Measurements from ENCODE around the gene SHB. TPM values are rescaled to one million over a fixed set of nuclear protein-coding genes. Genes with fewer than 3 reads are reported as not detected.
A peak's percentile ranks its signal among the peaks of the same experiment; 100 is the strongest.

Gene SHB
- total RNA-seq, 1 experiment from 2014 or later = 12.2 TPM

DNA sequence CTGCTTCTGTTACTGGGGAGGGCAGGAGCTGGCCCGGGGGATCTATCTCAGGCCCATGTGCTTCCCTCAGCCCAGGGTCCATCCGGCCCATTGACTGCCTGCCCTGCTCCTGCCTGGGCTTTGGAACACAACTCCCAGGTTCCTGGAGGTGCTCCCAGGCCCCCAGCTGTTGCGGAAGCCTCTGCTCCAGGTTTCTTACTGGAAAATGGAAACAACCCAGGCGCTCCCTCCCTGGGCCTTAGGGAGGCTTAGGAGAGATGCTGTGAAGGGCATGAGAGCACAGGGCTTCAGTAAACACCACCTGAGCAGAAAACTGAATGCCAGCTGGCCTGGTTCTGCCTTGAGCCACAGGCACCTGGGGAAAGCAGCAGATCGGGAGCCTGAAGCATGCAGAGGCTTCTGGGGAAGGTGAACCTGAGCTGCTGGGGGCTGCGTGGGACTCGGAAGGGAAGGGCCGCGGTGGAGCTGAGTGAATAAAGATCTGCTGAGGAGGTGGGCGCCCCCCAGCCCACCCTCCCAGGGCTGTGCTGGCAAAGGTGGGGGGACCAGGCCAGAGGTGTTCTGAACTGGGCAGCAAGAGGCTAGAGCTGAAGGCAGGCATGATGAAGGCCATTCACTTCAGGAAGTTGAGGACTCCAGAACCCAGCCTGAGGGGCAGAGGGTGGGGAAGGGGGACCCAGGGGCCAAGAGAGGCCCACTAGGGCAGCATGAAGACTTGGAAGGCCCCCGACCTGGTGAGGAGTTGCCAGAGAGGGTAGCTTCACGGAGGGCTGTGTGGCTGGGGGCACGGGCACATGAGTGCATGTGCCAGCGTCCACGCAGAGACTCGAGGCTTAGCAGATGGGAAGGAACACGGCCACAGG, 64.8 kb downstream of the SHB start (continued):
- TF ChIP-seq FOXP4 (CRISPR knock-in tag; IDR thresholded peaks at IDR 0.05) = no peak
- TF ChIP-seq JUN (CRISPR knock-in tag; IDR thresholded peaks at IDR 0.05) = no peak
- no peak for TF ChIP-seq MXD4 (CRISPR knock-in tag; IDR thresholded peaks at IDR 0.05; ENCODE audit: borderline replicate concordance)
- no peak for TF ChIP-seq ZSCAN18 (CRISPR knock-in tag; IDR thresholded peaks at IDR 0.05)
- no peak for TF ChIP-seq NR2C2 (CRISPR knock-in tag; IDR thresholded peaks at IDR 0.05)
- TF ChIP-seq GTF2I (CRISPR knock-in tag; conservative IDR thresholded peaks at IDR 0.05) = no peak
- TF ChIP-seq ELF4 (CRISPR knock-in tag; IDR thresholded peaks at IDR 0.05; ENCODE audit: low read depth) = no peak
- TF ChIP-seq JAZF1 (CRISPR knock-in tag; IDR thresholded peaks at IDR 0.05) = no peak
- TF ChIP-seq, protein P1, sequence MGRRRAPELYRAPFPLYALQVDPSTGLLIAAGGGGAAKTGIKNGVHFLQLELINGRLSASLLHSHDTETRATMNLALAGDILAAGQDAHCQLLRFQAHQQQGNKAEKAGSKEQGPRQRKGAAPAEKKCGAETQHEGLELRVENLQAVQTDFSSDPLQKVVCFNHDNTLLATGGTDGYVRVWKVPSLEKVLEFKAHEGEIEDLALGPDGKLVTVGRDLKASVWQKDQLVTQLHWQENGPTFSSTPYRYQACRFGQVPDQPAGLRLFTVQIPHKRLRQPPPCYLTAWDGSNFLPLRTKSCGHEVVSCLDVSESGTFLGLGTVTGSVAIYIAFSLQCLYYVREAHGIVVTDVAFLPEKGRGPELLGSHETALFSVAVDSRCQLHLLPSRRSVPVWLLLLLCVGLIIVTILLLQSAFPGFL (CRISPR knock-in tag; IDR thresholded peaks at IDR 0.05; ENCODE audit: borderline replicate concordance) = no peak
- TF ChIP-seq MYBL2 (CRISPR knock-in tag; IDR thresholded peaks at IDR 0.05) = no peak
- no peak for TF ChIP-seq ZNF425 (CRISPR knock-in tag; conservative IDR thresholded peaks at IDR 0.05)
- TF ChIP-seq E2F4 (CRISPR knock-in tag; IDR thresholded peaks at IDR 0.05; ENCODE audit: borderline replicate concordance, low read depth) = no peak

- ATAC-seq (no peak), DNase-seq (ENCODE audit: low spot score) (no peak)
- ChIA-PET POLR2A (no interaction called here), CTCF (interaction anchor here (1.1 kb wide), 1 partner anchor 90 kb away, joined by 4 read pairs; no protein-coding TSS in a partner anchor)
- no peaks in the 10 kb centered on the region for H3K27me3 Mint-ChIP-seq (ENCODE audit: low read depth)
- H3K4me1 Mint-ChIP-seq = peaks cover 39% of the 10 kb centered on the region
- no peak for TF ChIP-seq GABPB1 (CRISPR knock-in tag; IDR thresholded peaks at IDR 0.05)
- H3K36me3 Mint-ChIP-seq = no peaks in the 10 kb centered on the region
- no peaks in the 10 kb centered on the region for H3K9me3 Mint-ChIP-seq
- H3K4me3 Mint-ChIP-seq = no peak overlapping the region
- H3K27ac Mint-ChIP-seq = peak overlapping the region; percentile 58
Observed at GRCh38 chr9:38003230-38003629, 65.8 kb downstream of the SHB start.

DNA sequence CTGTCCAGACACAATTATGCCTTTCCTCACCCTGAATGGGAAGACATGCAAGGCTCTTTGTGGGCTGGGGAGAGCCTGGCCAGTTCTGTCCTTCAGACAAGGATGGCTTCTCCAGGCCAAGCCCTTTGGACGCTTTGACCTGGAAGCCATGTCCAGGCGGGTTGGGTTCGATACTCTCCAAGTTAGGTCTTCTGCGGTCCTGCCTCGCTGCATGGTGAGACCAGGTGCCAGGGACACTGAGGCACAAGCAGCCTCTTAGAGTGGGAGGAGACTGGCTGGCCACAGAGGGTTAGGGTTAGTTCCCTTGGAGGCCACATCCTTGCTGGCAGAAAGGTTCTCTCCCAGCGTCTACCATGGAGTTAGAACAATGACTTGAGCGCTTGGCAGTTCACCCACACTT, 67.6 kb downstream of the SHB start:
- no peaks in the 10 kb centered on the region for H3K36me3 Mint-ChIP-seq
- DNase-seq (ENCODE audit: low spot score) (no peak), ATAC-seq (no peak)
- ChIA-PET CTCF (no interaction called here), POLR2A (no interaction called here)
- H3K27me3 Mint-ChIP-seq (ENCODE audit: low read depth) = no peaks in the 10 kb centered on the region
- no peak overlapping the region for H3K4me3 Mint-ChIP-seq
- no peaks in the 10 kb centered on the region for H3K9me3 Mint-ChIP-seq
- peaks cover 21% of the 10 kb centered on the region for H3K4me1 Mint-ChIP-seq
- TF ChIP-seq ERG (CRISPR knock-in tag; IDR thresholded peaks at IDR 0.05) = no peak
- TF ChIP-seq ATF3 (CRISPR knock-in tag; conservative IDR thresholded peaks at IDR 0.05) = no peak
- TF ChIP-seq SMAD4 (CRISPR knock-in tag; IDR thresholded peaks at IDR 0.05) = no peak
- no peak for TF ChIP-seq CREM (CRISPR knock-in tag; IDR thresholded peaks at IDR 0.05)
- no peak for TF ChIP-seq SP1 (CRISPR knock-in tag; conservative IDR thresholded peaks at IDR 0.05)
- TF ChIP-seq, protein P2, sequence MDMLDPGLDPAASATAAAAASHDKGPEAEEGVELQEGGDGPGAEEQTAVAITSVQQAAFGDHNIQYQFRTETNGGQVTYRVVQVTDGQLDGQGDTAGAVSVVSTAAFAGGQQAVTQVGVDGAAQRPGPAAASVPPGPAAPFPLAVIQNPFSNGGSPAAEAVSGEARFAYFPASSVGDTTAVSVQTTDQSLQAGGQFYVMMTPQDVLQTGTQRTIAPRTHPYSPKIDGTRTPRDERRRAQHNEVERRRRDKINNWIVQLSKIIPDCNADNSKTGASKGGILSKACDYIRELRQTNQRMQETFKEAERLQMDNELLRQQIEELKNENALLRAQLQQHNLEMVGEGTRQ (CRISPR knock-in tag; IDR thresholded peaks at IDR 0.05) = no peak
- no peak overlapping the region for H3K27ac Mint-ChIP-seq

Measured in WTC11 (cell line).